RWPE2 (cell line): Measurements from ENCODE around the gene PIP4K2A.

Experiments used
- ATAC-seq: fragments of 200-7000 bp; cut with Tn5 transposase; 3 replicates; pipeline ENCODE4 v1.9.1; 2021; ENCODE audit warnings: low read depth
- DNase-seq: peaks from one replicate; pipeline ENCODE4 v3.0.0-alpha.2; 2020; ENCODE audit warnings: low spot score
- H3K27ac ChIP-seq: fragments of 450-650 bp; 2 replicates; pipeline ENCODE4 v1.5.1; 2017; ENCODE audit warnings: mild to moderate bottlenecking; ENCODE audit not compliant: poor library complexity, severe bottlenecking
- H3K27me3 ChIP-seq: fragments of 250-450 bp; sonication (Bioruptor Pico); 2 replicates; pipeline ENCODE4 v1.5.1; 2021; ENCODE audit warnings: mild to moderate bottlenecking, moderate library complexity; ENCODE audit not compliant: insufficient read depth, poor library complexity, severe bottlenecking
- H3K36me3 ChIP-seq: fragments of 250-450 bp; sonication (Bioruptor Pico); 2 replicates; pipeline ENCODE4 v1.5.1; 2020; ENCODE audit warnings: low read depth, mild to moderate bottlenecking, moderate library complexity
- H3K4me1 ChIP-seq: fragments of 250-450 bp; sonication (Bioruptor Pico); 2 replicates; pipeline ENCODE4 v1.5.1; 2021; ENCODE audit warnings: mild to moderate bottlenecking, moderate library complexity; ENCODE audit not compliant: insufficient read depth, poor library complexity, severe bottlenecking
- H3K4me3 ChIP-seq: fragments of 250-450 bp; sonication (Bioruptor Pico); 2 replicates; pipeline ENCODE4 v1.5.1; 2021; ENCODE audit warnings: mild to moderate bottlenecking, moderate library complexity; ENCODE audit not compliant: severe bottlenecking
- H3K9me3 ChIP-seq: fragments of 250-450 bp; sonication (Bioruptor Pico); 2 replicates; pipeline ENCODE4 v1.5.1; 2021; ENCODE audit warnings: mild to moderate bottlenecking, moderate library complexity; ENCODE audit not compliant: severe bottlenecking
- CTCF ChIP-seq: fragments of 450-650 bp; IDR thresholded peaks from one replicate; pipeline ENCODE4 v1.5.1; 2017; ENCODE audit warnings: mild to moderate bottlenecking, moderate library complexity; ENCODE audit not compliant: poor library complexity, severe bottlenecking

Gene PIP4K2A

GRCh38 chr10:22640359-22640758, 74.0 kb downstream of the PIP4K2A start:
- no peak for DNase-seq
- Histone ChIP-seq H3K4me3 (no peak overlapping the region), H3K9me3 (no peaks in the 10 kb centered on the region), H3K27ac (no peak overlapping the region), H3K36me3 (no peaks in the 10 kb centered on the region), H3K4me1 (no peaks in the 10 kb centered on the region), H3K27me3 (no peaks in the 10 kb centered on the region)
- ATAC-seq, result no peak
- TF ChIP-seq CTCF, result no peak

- no peak for DNase-seq
- H3K27me3 ChIP-seq, result no peaks in the 10 kb centered on the region
- no peak overlapping the region for H3K4me3 ChIP-seq
- no peak for TF ChIP-seq CTCF
- H3K9me3 ChIP-seq, result no peaks in the 10 kb centered on the region
- no peak overlapping the region for H3K27ac ChIP-seq
- no peaks in the 10 kb centered on the region for H3K4me1 ChIP-seq
- ATAC-seq, result no peak
- H3K36me3 ChIP-seq, result no peaks in the 10 kb centered on the region
Measured at GRCh38 chr10:22638863-22639262, 75.5 kb downstream of the PIP4K2A start.

- DNase-seq (no peak), ATAC-seq (no peak)
Measured at GRCh38 chr10:22637491-22637890, 76.9 kb downstream of the PIP4K2A start.

GRCh38 chr10:22635650-22636049, 78.7 kb downstream of the PIP4K2A start:
- no peak for DNase-seq
- no peak for ATAC-seq
- TF ChIP-seq CTCF, result no peak
- no peaks in the 10 kb centered on the region for H3K27me3 ChIP-seq
- H3K27ac ChIP-seq, result no peak overlapping the region
- H3K9me3 ChIP-seq, result no peaks in the 10 kb centered on the region
- H3K36me3 ChIP-seq, result no peaks in the 10 kb centered on the region
- H3K4me1 ChIP-seq, result peaks cover 1% of the 10 kb centered on the region
- no peak overlapping the region for H3K4me3 ChIP-seq

More at GRCh38 chr10:22637491-22637890, 76.9 kb downstream of the PIP4K2A start:
- Histone ChIP-seq H3K4me1 (no peaks in the 10 kb centered on the region), H3K9me3 (no peaks in the 10 kb centered on the region), H3K36me3 (no peaks in the 10 kb centered on the region), H3K27me3 (no peaks in the 10 kb centered on the region), H3K4me3 (no peak overlapping the region), H3K27ac (no peak overlapping the region)
- no peak for TF ChIP-seq CTCF

GRCh38 chr10:22634606-22635459, 79.5 kb downstream of the PIP4K2A start:
- ATAC-seq (no peak), DNase-seq (no peak)
- Histone ChIP-seq H3K4me1 (peaks cover 6% of the 10 kb centered on the region), H3K4me3 (no peak overlapping the region), H3K9me3 (no peaks in the 10 kb centered on the region), H3K27me3 (no peaks in the 10 kb centered on the region), H3K27ac (no peak overlapping the region), H3K36me3 (no peaks in the 10 kb centered on the region)
- no peak for TF ChIP-seq CTCF
